GM23248 (cell line): ENCODE results near the gene OOSP3.

Source experiments
- EZH2 ChIP-seq: fragments of 200-600 bp; sonication (generic); IDR thresholded peaks from 2 replicates; pipeline ENCODE4 v1.6.1; 2018; ENCODE audit warnings: antibody characterized with exemption, mild to moderate bottlenecking; ENCODE audit not compliant: insufficient read depth, poor library complexity, severe bottlenecking
- EZH2phosphoT487 ChIP-seq: fragments of 200-600 bp; sonication (generic); IDR thresholded peaks from 2 replicates; pipeline ENCODE4 v1.6.1; 2018; ENCODE audit warnings: antibody characterized with exemption, moderate library complexity, mild to moderate bottlenecking, low read depth; ENCODE audit not compliant: insufficient read depth

DNA sequence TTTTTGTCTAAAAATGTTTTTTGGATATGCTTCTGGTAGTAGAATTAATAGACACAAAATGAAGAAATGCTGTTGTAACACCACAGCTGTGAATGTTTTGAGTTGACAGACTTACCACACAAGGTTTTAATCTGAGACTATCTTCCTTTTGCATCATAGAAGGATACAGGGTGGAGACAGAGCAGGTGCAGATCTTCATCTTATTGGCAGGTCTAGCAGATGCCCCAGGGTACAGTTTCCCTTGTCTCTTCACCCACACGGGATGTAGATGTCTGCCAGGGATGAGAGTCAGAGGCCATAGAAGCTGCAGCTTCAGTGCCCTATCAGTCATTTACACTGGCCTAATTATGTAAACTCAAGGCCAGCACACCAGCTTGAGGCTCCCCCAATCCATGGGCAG lies 985 bp downstream of the OOSP3 start:
- TF ChIP-seq EZH2phosphoT487 (no peak), EZH2 (no peak)
